ENCODE results near the gene UPK1A. TPM values are rescaled to one million over a fixed set of nuclear protein-coding genes. Genes with fewer than 3 reads are reported as not detected.
A peak's percentile ranks its signal among the peaks of the same experiment; 100 is the strongest.

Gene UPK1A
- total and polyA plus RNA-seq, 2 donors (not counting 1 experiment from before 2014, with no cell fraction given), result 0.16 TPM; not detected in 1

DNA sequence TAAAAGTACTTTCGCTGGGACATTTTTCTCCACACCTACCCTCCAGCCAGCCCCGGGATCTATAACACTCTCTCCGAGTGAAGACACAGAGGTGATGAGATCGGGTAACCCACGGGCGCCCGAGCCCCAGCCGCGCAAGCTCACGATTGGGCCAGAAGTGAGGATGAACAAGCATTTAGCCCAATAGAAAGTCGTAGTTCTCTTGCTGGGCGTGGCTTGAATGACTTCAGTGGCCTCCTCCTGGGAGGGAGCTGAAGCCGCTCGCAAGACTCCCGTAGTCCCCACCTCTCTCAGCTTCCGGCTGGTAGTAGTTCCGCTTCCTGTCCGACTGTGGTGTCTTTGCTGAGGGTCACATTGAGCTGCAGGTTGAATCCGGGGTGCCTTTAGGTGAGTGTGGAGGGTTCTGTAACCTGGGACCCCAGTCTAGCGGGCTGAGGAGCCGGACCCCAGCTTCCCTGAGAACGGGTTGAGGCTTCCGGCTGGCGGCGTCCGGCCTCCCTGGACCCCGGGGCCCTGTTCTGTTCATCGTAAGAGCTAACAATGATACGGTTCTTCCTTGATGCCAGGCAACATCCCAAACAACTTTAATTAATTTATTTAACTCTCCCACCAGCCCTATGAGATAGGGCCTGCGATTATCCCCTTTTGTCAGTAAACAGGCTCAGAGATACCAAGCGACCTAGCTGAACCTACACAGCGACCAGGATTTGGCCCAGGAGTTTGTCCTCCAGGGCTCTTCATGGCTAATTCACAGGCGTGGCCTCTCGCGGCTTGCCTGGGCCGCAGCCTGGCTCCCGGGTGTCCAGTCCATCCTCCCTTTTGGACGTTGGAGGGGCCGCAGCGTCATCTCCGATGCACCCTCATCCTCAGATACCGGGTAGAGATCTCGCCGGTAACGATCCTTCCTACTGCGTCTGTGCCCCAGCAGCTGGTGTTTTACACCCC is 18.0 kb upstream of the UPK1A start, which contains the start of gene COX6B1:
Gene COX6B1, plus strand, starts transcription at position 307 of the 945 bp plus-strand sequence. CDS start 2,921 bp downstream, outside the sequence.
- Histone ChIP-seq H3K36me3 (replicated peaks in 1 of 2; ENCODE audit: control extremely low read depth in 1 of 2, control insufficient read depth in 1 of 2, extremely low read depth in 1 of 2, insufficient read depth in 2 of 2, low read length in 1 of 2) (peaks cover 1 to 17% of the 10 kb centered on the region in 2 experiments), H4K20me1 (ENCODE audit: control insufficient read depth, insufficient read depth, low read length, poor library complexity, severe bottlenecking) (peaks cover 13% of the 10 kb centered on the region), H3K79me2 (ENCODE audit: control insufficient read depth, insufficient read depth, low read length) (peaks cover 42% of the 10 kb centered on the region), H3K4me1 (ENCODE audit: control insufficient read depth in 2 of 2, insufficient read depth in 2 of 2, low read length in 2 of 2) (peaks cover 14 to 43% of the 10 kb centered on the region in 2 donors), H3K27me3 (replicated peaks in 1 of 4; ENCODE audit: control extremely low read depth in 1 of 4, control insufficient read depth in 3 of 4, insufficient read depth in 4 of 4, low read length in 3 of 4) (no peaks in the 10 kb centered on the region), H3K9ac (ENCODE audit: low read length) (peak within 1 kb of the TSS; percentile 75), H3K4me2 (replicated peaks; ENCODE audit: low read depth, low read length, poor library complexity, severe bottlenecking) (peak within 1 kb of the TSS; percentile 85), H2AFZ (ENCODE audit: insufficient read depth, low read depth, low read length, poor library complexity, severe bottlenecking) (peak within 1 kb of the TSS; percentile 87), H3K9me3 (ENCODE audit: control extremely low read depth in 1 of 3, control insufficient read depth in 2 of 3, insufficient read depth in 1 of 3, low read length in 2 of 3) (peaks cover 0 to 5% (median 0%) of the 10 kb centered on the region in 3 donors), H3K4me3 (ENCODE audit: control extremely low read depth in 1 of 5, extremely low read depth in 1 of 5, insufficient read depth in 1 of 5, low read depth in 2 of 5, low read length in 4 of 5) (peak within 1 kb of the TSS; percentile 69 to 88 (median 85)), H3K27ac (ENCODE audit: low read length in 2 of 2) (peak within 1 kb of the TSS; percentile 64 to 80)
- intact Hi-C loops (cut with micrococcal nuclease), result loop anchor here (1.0 to 10.0 kb wide), 9 partner anchors 20 to 1947 kb away; partner anchors contain the start of genes ARHGAP33, HAUS5, LIN37 and OVOL3
- ChIA-PET CTCF (interaction anchor here (0.8 to 1.2 kb wide), 2 partner anchors 26 to 54 kb away, joined by 3 to 6 read pairs; no protein-coding TSS in a partner anchor), POLR2A (interaction anchor here (0.6 to 1.0 kb wide), 5 partner anchors 35 to 283 kb away, joined by 3 to 7 read pairs (median 3); partner anchors contain the start of genes HAUS5, PSENEN and U2AF1L4)
- ATAC-seq (ENCODE audit: low read depth) (peak; percentile 65), DNase-seq (peak; percentile 96)
- peaks cover 44% of the 10 kb centered on the region for H3K4me1 Mint-ChIP-seq
- WGBS (ENCODE audit: insufficient coverage), result under 1% methylated on average over 43 of the region's 46 CpGs
- H3K4me3 Mint-ChIP-seq, result peak within 1 kb of the TSS; percentile 94
- TF ChIP-seq, protein P1, sequence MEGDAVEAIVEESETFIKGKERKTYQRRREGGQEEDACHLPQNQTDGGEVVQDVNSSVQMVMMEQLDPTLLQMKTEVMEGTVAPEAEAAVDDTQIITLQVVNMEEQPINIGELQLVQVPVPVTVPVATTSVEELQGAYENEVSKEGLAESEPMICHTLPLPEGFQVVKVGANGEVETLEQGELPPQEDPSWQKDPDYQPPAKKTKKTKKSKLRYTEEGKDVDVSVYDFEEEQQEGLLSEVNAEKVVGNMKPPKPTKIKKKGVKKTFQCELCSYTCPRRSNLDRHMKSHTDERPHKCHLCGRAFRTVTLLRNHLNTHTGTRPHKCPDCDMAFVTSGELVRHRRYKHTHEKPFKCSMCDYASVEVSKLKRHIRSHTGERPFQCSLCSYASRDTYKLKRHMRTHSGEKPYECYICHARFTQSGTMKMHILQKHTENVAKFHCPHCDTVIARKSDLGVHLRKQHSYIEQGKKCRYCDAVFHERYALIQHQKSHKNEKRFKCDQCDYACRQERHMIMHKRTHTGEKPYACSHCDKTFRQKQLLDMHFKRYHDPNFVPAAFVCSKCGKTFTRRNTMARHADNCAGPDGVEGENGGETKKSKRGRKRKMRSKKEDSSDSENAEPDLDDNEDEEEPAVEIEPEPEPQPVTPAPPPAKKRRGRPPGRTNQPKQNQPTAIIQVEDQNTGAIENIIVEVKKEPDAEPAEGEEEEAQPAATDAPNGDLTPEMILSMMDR (IDR thresholded peaks at IDR 0.05), result no peak
- TF ChIP-seq EZH2 (IDR thresholded peaks at IDR 0.05; ENCODE audit: borderline replicate concordance, insufficient read depth, low read depth, low read length, poor library complexity, severe bottlenecking), result no peak
- H3K27me3 Mint-ChIP-seq, result no peaks in the 10 kb centered on the region
- H3K27ac Mint-ChIP-seq, result peak within 1 kb of the TSS; percentile 87
- H3K9me3 Mint-ChIP-seq (ENCODE audit: insufficient read depth), result no peaks in the 10 kb centered on the region

Data from B cell (primary cell).